ENCODE data around the gene ZNF467.

The ZNF467 gene

DNA sequence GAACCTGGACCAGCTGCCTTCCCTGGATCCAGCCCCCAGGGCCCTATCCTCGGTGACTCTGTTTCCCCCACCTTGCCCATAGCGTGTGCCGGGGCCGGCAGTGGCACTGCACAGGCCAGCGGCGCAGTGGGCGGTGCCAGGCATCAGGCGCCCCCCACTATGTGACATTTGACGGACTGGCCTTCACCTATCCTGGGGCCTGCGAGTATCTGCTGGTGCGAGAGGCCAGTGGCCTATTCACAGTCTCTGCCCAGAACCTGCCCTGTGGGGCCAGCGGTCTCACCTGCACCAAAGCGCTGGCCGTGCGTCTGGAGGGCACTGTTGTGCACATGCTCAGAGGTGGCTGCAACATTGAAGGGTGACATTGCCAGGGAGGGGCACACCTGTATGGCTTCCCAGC is 12.0 kb upstream of the ZNF467 start:
- no peak for FAIRE-seq

DNA sequence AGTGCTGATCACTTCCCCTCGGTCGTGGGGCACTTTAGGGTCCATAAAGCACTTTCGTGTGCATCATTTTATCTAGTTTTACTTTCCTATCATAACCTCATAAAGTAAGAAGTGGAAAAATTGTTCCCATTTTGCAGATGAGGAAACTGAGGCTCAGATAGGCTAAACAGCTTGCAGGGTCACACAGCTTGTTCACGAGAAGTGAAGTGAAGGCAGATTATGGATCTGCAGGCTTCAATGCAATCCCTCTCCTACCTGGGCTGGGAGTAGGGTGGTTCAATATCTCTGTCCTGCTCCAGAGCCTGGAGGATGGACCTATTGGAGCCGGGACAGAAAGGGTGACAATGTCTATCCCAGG is 10.8 kb upstream of the ZNF467 start:
- no peak for FAIRE-seq

DNA sequence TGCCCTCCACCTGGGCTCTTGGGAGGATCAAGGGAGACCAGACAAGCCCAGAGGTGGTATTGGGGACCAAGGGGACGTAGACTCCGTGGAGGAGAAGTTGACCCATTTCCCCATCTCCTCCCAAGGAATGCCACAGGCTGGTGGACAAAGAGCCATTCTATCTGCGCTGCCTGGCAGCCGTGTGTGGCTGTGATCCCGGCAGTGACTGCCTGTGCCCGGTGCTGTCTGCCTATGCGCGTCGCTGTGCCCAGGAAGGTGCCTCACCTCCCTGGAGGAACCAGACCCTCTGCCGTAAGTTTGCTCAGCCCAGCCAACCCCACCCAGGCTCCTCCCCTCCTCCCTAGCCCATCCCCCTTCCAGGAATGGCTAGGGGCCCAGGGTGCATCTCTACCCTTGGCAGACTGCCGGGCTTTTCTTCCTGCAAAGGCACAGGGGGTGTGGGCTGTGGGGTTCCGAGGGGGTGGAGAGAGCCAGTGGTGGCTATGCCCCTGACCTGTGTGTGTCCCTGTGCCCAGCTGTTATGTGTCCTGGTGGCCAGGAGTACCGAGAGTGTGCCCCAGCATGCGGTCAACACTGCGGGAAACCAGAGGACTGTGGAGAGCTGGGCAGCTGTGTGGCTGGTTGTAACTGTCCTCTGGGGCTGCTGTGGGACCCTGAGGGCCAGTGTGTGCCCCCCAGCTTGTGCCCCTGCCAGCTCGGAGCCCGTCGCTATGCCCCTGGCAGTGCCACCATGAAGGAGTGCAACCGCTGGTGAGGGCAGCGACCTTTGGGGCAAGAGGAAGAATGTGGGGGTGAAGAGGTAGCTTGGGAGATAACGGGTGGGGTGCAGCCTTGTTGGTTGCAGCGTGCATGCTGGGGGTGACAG is 10.2 kb upstream of the ZNF467 start:
- FAIRE-seq = no peak

DNA sequence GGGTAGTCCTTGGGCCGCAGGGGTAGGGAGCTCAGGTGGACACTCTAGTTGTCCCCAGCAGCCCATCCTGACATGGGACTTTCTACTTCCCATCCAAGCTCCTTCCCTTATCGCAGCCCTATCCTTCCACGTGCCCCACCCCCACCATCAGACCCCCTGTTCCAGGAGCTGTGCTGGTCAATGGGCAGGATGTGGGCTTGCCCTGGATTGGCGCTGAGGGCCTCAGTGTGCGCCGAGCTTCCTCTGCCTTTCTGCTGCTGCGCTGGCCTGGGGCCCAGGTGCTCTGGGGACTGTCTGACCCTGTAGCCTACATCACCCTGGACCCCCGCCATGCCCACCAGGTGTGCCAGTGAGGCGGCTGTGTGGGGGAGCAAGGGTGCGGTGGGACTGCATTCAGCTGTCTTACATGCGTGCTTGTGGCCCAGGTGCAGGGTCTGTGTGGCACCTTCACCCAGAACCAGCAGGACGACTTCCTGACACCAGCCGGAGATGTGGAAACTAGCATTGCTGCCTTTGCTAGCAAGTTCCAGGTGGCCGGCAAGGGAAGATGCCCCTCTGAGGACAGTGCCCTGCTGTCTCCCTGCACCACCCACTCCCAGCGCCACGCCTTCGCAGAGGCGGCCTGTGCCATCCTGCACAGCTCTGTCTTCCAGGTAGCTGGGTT is 9.4 kb upstream of the ZNF467 start:
- FAIRE-seq = no peak

DNA sequence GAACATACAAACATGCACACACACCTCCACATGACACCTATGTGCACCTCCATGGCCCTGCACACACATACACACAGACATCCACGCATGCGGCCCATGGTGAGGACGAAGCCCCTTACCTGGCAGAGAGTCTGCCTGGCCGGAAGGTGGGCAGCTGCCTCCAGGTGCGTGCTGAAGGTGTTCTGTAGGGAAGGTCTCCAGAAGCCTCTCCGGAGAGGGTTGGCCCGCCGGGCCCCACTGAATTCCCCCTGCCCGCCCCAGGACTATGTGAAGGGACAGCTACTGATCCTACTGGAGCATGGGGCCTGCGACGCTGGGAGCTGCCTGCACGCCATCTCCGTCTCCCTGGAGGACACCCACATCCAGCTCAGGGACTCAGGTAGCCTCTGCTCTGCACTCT is 8.5 kb upstream of the ZNF467 start:
- no peak for FAIRE-seq

DNA sequence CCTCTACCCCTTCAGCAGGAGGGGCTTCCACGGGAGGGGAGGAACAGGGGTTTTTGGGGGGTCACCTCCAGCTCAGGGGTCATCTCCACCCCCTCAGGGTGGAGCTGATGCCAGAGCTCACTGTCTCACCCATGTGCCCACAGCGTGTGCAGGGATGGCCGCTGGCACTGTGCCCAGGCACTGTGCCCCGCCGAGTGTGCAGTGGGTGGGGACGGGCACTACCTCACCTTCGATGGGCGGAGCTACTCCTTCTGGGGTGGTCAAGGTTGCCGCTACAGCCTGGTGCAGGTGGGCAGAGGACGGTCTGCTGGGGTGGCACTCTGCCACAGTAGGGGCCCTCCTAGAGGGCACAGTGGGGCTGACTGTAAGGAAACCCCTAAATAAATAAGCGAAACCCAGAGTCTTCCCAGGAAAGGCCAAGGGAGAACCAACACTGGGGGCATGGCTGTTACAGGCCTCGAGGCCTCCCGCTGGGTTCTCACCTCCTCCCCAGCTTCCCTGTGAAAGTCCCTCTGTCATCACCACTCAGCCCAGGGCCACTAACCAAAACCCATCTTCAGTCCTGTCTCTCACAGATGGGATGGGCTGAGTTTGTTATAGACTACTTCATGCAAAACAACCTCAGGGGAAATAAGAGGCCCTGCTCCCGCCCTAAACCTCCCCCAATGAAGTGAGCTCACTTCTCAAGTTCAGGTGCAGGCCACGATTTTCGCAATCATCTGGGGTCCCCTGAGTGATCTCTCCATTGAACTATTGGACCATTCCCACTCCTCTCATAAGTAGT is 7.4 kb upstream of the ZNF467 start:
- FAIRE-seq = no peak

DNA sequence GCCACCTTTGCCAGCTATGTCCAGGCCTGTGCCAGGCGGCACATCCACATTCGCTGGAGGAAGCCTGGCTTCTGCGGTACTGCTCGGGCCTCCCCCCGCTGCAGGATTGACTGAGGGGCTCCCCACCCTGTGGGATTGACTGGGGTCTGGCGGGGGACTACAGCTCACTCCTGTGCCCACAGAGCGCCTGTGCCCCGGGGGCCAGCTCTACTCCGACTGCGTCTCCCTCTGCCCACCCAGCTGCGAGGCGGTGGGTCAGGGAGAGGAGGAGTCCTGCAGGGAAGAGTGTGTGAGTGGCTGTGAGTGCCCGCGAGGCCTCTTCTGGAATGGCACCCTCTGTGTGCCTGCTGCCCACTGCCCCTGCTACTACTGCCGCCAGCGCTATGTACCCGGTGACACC is 6.7 kb upstream of the ZNF467 start:
- no peak for FAIRE-seq

DNA sequence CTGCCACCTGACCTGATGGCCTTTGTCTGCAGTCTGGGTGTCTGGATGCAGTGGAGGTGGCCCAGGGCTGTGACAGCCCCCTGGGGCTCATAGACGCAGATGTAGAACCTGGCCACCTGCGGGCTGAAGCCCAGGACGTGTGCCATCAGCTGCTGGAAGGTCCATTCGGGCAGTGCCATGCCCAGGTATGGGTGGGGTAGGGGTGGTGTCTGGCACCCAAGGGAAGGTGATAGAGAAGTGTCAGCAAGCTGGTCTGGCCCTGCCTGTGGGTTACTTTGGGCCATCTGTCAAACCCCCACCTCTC is 6.1 kb upstream of the ZNF467 start:
- no peak for FAIRE-seq

DNA sequence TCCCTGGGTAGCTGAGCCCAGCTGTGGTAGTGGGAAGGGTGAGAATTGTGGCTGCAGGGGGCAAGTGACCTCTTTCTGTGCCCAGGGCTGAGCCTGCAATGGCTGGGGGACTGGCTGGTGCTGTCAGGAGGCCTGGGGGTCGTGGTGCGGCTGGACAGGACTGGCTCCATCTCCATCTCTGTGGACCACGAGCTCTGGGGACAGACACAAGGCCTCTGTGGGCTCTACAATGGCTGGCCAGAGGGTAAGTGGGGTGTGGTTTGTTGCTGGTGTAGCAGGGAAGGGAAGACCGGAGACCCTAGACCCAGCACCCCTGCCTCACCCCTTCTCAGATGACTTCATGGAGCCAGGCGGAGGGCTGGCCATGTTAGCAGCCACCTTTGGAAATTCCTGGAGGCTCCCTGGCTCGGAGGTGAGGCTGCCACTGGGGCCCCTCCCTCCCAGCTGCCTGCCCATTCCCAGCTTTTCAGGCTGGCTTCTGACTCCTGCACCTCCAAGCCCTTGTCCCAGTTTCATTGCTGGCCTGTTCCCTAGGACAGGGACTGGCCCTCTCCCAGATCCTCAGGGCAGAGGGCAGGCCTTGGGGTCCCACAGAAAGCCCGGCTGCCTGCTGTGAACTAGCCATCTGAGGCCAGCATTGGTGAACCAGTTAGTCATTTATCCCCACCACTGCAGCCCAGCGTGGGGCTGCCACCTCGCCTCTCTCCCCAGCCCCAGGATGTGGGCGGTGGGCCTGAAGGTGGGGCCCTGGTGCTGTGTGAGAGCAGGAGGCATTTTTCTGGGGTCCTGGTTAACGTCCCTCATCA is 5.5 kb upstream of the ZNF467 start:
- FAIRE-seq = no peak

DNA sequence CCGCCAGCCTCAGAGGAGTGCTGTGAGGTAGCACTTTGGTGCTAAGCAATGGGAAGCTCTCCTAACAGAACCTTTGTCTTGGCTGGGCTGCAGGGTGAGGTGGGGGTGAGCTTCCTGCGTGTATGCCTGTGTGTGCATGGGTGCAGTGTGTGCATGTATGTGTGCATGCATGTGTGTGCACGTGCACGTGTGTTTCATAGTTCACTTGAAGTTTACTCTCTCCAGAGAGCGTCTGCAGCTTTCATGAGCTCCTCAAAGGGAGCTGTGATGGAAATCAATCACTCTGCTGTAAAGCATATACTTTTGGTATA is 4.9 kb upstream of the ZNF467 start:
- FAIRE-seq = no peak

DNA sequence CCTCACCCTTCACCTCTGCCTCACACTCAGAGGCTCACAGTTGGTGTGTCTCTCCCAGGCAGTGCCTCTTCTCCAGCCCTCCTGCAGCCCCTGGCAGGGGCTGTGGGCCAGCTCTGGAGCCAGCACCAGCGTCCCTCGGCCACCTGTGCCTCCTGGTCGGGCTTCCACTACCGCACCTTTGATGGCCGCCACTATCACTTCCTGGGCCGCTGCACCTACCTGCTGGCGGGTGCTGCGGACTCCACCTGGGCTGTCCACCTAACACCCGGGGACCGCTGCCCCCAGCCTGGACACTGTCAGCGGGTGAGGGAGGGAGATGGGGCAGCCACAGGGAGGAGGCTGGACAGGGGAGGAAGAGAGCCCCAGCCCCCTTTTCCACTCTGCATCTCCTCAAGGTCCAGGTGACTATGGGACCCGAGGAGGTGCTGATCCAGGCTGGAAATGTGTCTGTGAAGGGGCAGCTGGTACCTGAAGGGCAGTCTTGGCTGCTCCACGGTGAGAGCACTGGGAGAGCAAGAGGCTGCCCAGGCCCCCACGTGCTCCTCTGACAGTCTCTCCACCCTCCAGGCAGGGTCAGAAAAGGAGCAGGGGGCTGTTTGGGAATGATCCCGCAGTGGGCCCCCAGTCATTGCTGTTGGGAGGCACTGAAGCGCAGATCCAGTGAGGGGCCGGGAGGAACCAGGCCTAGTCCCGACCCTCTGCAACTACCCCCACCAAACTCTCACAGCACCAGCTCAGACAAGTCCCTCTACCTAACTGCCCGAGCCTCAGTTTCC is 4.4 kb upstream of the ZNF467 start:
- no peak for FAIRE-seq

DNA sequence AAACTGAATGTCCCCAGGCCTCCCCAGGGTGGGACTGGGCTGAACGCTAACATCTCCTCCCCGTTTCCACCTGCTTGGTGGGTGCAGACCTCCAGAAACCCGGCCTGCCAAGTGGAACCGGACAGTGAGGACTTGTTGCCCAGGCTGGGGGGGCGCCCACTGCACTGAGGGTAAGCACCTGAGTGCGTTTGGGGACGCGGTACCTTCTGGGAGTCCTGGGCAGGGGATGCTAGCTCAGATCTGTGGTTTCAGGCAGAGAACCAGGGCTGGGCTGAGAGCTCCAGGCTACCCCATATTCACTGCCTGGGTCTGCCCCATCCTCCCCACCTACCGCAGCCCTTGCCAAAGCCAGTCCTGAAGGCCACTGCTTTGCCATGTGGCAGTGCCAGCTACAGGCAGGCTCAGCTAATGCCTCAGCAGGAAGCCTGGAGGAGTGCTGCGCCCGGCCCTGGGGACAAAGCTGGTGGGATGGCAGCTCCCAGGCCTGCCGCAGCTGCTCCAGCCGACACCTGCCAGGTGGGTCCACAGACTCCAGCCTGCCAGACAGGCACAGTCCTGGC is 3.5 kb upstream of the ZNF467 start:
- FAIRE-seq = no peak

DNA sequence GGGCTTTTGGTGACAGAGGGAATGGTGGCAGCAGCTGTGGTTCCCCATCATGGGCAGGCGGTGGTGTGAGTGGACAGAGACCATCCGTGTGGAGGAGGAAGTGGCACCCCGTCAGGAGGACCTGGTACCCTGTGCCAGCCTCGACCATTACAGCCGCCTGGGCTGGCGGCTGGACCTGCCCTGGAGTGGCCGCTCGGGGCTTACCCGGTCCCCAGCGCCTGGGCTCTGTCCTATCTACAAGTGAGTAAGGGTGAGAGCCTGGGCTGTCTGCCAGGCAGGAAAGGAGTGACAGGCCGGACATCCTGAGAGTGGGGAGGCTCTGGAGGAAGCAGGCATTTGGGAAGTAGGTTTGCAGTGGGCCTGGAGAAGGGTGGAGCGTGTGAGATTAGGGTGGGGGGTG is 2.9 kb upstream of the ZNF467 start:
- FAIRE-seq = no peak

DNA sequence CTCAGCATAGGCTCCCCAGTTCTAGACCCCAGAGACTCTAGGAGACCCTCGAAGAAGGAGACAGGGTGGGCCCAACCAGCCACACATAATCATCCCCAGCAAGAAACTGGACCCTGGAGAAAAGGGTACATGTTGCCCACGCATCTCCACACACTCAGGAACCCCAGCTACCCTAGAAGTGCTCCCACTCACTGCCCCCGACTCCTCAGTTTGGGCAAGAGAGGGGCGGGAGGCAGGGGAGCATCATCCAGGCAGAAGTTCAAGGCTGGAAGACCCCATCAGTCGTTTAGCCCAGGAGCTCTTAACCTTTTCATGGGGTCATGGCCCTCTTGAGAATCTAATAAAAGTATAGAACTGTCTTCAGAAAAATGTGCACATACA is 1.8 kb upstream of the ZNF467 start:
- FAIRE-seq = no peak

DNA sequence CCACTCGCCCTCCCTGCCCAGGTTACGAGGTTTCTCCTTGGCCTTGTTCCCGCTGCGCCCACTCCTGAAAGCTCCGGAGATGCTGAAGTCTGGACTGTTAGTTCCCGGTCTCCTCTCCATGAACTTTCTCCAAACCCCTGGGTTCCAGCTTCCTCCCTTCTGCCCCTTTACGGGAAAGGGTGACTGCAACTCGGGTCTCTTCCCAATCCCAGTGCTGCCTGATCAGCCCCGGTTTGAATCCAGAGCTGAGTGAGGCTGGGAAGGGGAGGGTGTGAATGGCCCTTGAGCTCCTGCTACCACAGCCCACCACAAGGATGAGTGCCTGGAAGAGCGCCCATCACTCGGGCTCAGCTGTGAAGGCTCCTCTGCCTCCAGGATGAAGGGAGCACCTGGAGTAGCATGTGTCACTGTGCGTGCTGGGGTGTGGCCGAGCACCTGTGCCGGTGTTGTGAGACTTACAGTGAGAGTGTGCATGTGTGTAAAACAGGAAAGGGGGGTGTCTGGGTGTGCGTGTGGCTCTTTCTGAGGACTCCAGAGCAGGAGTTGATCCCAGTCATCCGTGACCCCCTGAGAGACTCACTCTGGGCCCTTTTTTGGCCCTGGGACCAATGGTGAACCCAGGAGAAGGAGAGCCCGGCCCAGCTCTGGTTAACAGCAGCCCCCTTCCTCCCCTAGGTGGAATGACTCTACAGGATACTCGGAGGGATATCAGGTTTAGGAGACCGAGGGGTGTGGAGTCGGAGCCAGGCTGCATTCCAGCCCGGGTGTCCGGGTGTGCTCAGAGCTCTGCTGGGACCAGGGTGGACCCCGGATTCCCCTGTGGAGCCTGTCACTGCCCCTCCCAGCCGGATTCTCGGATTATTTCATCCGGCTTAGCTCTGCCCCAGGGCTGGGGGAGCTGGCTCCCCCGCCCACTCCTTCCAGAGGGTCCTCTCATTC is 1.1 kb upstream of the ZNF467 start:
- FAIRE-seq = no peak

DNA sequence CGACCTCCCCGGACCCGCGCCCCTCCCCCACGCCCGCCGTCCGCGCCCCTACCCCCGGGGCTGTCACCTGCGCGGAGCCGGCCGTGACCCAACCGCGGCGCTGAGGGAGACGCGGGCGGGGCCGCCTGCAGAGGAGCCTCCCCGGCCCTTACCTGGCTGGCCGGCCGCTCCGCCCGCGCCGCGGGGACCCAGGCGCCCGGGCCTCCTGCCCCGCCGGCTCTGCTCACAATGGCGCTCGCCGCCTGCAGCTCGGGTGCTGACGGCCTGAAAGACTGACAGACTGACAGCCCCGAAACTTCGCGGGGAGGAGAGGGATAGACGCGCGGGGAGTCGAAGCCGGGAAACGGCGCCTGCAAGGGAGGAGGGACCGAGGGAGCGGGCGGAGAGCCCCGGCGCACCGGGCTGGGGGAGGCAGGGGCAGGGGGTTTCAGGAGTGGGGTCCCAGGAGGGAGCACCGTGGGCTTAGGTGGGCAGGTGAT is 393 bp downstream of the ZNF467 start:
- FAIRE-seq = no peak

DNA sequence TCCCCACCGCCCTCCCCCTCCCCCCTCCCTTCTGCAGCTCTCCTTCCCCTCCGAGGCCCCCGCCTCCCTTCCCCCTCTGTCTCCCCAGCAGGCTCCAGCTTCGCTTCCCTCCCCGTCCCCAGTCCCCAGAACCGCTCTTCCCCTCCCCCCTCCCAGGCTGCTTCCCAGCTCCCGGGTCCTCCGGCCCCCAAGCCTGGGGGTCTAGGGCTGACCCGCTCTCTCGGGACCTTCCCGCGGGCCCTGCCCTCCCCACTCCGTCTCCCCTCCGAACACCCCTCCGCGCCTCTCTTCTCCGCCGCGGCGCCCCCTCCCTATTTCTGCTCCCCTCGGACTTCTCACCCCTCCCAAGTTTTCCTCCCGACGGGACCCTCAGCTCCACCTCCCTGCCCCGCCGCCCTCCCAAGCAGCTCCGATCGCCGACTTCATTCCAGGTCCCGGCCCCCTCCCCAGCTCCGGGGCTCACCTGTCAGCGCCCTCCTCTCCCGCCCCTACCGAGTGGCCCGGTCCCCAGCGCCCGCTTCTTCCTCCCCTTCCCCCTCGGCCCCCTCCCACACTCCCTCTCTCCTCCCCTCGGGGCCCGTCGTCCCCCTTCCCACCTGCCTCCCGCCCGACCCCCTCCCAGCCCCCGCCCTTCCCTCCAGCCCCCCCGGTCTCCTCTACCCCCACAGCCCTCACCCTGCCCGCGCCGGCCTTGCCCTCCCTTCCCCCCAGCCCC is 990 bp downstream of the ZNF467 start:
- FAIRE-seq = no peak

DNA sequence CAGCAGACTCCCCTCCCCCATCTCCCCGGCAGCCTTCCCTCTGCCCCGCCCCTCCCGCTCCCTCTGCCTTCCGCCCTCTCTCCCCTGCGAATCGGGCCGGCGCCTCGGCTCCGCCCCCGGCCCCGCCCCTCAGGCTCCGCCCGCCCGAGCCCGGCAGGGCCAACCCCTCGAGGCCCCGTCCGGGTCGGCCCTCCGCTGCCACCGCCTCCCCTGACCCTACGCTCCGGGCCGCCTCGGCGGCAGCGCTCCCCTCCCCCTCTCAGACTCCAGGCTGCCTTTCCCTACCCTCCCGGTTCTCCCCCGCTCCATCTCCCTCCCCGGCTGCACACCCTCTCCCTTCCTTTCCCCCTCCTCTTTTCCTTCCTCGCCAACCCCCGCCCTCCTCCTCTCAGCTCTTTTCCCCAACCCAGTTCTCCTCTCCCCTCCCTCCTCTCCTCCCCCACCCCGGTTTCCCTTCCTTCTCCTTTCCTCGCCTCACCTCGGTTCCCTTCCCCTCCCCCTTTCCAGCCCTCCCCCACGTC is 1.6 kb downstream of the ZNF467 start:
- FAIRE-seq = no peak

DNA sequence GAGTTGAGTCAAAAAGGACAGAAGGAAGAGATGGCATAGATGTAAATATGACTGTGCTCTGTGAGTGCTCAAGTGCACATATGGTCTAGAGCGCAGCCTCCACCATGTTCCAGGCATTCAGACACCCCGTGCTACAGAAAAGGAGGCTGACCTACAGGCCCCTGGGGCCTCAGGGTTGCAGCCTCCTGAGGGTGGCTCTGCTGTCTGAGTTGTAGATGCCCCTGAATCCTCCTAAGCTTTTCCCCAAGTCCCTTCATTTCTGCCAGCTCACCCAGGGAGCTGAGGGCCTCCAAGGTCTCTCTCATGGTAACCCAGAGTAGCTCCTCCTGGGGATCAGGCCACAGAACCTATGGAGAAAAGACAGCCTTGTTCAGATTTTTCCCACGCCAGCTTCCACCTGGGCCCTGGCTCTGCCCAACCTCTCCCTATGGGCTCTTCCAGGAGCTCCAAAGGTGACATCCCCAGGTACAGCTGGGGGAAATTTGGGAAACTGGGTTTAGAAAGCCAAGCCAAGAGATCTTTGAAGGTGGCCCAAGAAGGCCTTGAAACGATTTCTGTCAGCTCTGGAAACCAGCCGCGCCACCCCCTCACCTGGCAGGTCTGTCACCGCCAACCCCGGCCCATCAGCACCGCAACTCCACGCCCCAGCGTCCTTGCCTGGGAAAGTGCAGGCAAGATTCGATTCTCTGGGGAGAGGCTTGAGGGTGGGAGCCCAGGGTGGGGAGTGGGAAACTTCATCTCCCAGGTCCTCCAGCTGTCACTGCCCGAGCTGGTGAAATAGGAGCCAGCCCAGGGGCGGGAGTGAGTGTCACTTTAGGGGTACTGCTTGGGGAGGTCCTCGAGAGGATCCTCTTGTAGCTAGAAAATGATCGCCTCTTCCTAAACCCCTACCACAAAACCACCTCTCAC is 2.4 kb downstream of the ZNF467 start:
- FAIRE-seq = no peak
